GM21390 (cell line): ENCODE results near the gene NHLH1.
"Not testable (repeated sequence)": the region's sequence is repeated elsewhere in the genome, so short reads cannot be mapped to it uniquely, and the experiment has no call there.

Experiments
- ATAC-seq: cut with Tn5 transposase; IDR thresholded peaks from one replicate; pipeline ENCODE4 v1.9.1; 2021; ENCODE audit not compliant: unreplicated experiment

NHLH1 gene

DNA sequence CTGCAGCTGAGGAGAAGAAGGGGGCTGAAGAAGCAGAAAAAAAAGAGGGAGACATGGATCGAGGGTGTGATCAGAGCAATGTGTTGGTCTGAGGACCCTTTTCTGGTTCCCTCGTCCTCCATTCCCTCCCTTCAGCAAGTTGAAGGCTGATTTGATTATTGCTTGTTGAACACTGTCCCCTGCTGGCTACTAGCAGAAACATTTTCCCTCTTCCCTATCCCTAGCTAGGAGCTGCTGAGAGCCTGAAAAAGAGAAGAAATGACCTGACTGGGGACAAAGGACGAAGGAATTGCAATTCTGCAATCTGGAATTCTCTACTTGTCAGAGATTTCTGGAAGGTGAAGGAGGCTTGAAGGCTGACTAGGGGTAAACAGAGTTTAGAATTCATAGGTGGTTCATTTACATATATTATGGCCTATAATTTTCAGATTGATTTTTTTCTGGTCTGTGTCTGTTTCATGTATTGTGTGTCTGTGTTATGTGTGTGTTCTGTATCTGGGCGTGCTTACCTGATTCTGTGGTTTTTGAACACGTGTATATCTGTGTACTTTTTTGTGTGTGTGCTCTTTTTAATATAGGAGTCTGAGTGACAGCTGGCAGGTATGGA, 9.8 kb downstream of the NHLH1 start:
- ATAC-seq, result no peak

DNA sequence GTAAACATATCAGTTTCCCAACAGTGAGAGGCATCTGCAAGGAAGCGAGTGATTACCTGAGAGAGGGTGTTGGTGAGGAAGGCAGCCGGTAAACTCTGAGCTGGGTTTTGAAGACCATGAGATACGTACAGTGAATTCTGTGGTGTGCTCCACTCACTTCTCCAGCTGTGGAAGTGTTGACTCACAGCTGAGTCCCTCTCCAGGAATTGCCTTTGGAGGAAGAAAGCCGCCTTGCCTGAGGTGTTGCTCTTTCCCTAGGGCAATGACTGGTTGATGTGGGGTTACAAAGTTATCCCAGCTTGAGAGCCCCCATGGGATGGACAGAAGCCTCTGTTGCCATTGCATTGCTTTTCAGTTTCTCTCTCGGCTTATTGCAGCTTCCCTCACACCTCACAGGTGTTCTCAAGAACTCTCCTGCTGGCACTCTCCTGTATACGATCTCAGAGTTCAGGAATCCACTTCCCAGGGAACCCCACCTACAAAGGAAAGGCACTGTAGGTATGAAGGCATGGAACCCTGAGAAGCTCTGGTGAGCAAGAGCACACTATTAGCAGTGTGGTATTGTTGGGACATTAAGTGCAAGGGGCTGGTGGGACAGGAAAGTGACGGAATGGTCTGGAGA, 10.8 kb downstream of the NHLH1 start:
- no peak for ATAC-seq

DNA sequence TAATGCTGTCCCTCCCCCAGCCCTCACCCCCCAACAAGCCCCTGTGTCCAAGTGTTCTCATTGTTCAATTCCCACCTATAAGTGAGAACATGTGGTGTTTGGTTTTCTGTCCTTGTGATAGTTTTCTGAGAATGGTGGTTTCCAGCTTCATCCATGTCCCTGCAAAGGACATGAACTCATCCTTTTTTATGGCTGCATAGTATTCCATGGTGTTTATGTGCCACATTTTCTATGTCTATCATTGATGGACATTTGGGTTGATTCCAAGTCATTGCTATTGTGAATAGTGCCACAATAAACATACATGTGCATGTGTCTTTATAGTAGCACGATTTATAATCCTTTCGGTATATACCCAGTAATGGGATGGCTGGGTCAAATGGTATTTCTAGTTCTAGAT, 17.9 kb downstream of the NHLH1 start:
- not testable (repeated sequence) for ATAC-seq

DNA sequence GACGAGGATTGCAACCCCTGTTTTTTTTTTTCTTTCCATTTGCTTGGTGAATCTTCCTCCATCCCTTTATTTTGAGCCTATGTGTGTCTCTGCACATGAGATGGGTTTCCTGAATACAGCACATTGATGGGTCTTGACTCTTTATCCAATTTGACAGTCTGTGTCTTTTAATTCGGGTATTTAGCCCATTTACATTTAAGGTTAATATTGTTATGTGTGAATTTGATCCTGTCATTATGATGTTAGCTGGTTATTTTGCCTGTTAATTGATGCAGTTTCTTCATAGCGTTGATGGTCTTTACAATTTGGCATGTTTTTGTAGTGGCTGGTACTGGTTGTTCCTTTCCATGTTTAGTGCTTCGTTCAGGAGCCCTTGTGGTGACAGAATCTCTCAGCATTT, 21.5 kb downstream of the NHLH1 start:
- not testable (repeated sequence) for ATAC-seq

DNA sequence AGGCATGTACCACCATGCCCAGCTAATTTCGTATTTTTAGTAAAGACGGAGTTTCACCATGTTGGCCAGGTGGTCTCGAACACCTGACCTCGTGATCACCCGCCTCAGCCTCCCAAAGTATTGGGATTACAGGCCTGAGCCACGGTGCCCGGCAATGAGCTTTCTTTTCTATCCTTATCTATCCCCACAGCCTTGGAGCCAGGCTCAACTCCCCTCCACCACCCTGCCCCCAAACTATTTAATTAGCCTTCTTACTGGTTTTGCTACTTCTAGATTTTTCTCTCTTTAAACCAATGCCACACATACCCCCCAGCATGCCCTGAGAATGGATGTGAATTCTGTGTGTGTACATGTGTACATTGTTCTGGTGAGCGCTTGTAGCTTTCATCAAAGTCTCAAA, 27.8 kb downstream of the NHLH1 start:
- ATAC-seq, result no peak

DNA sequence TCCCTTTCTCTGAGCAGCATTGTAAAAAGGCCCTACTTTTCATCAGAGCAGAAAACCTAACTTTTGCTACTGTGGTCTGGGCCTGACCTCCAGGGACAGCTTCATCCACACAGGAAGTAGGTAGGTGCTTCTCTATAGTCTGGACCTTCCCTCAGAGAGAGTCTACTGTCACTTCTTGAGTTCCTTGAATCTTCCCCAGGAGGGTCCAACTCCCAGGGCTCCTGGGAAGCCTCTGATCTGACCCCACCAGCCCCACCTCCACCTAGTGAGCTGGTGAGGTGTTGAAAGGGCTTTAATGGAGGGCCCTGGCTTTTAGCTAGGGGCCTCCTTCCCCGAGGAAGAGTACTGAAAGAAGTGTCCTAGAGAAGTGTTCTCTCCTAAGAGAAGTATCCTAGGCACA, 30.8 kb downstream of the NHLH1 start:
- ATAC-seq, result no peak

DNA sequence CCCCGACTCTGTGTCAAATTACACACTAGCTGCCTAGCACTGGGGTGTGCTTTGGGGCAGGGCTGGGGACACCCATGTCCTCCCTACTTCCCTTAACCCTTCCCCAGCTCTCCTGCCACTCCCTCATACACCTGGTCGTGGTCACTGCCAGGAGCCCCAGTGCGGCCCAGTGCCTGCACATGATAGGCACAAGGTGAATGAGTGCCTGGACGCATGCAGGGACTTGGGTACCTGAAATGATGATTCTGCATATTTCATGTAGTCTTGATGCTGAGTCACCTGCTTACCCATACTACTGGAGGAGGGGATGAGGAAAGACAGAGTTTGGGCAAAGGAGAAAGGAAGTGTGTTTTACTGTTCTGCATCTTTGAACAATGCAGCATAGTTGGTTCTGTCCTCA, 32.0 kb downstream of the NHLH1 start:
- ATAC-seq, result no peak

DNA sequence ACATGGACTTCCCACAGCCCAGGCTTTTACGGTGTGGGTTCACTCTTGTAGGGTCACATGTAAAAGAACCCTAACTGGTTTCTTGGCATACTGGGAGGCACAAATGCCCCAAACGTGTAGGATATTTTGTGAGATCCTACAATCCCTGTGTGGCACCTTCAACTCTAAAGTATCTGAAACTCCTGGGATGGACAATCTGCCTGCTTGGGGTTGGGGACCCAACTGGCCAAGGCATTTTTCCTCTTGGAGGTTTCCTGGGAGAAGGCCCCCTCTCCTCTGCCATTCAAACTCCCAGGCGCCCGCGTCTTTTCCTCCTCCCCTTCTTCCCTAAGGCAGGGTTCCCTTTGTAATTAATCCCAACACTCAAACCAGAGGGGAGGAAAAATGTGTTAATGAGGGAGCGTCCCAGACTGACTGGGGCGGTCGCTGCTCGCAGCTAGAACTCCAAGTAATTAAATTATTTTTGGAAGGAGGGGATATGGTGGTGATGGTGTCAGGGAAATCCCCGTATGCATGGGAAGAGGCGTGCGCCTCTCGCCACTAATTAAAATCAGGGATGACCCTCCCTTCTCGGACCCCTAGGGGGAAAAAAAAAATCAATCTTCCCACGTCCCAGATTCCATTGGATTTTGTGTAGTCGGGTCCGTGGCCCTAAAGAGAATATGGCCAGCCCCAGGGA, 32.8 kb downstream of the NHLH1 start:
- no peak for ATAC-seq

DNA sequence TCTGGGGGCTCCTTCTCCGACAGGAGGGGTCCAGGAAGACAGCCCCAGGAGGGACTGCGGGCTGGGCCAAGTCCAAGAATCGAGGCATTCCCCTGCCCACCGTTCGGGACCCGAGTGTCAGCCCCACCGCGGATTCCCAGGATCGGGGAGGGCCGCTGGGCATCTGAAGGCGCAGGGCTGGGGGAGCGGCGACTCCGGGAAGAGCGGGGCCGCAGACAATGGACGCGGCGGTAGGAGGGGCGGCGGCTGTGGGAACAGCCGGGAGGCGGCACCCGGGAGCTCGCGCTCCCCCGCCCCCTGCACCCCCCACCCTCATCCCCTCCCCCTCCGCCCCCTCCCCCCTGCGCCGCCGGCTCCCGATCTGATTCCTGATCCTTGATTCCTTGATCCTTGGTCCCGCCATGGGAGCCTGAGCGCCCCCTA, 33.4 kb downstream of the NHLH1 start, which contains the start of gene VANGL2:
Gene VANGL2 (plus strand): TSS at position 342 of the 423 bp plus-strand sequence. CDS start 15,274 bp downstream, outside the sequence.
- no peak for ATAC-seq

DNA sequence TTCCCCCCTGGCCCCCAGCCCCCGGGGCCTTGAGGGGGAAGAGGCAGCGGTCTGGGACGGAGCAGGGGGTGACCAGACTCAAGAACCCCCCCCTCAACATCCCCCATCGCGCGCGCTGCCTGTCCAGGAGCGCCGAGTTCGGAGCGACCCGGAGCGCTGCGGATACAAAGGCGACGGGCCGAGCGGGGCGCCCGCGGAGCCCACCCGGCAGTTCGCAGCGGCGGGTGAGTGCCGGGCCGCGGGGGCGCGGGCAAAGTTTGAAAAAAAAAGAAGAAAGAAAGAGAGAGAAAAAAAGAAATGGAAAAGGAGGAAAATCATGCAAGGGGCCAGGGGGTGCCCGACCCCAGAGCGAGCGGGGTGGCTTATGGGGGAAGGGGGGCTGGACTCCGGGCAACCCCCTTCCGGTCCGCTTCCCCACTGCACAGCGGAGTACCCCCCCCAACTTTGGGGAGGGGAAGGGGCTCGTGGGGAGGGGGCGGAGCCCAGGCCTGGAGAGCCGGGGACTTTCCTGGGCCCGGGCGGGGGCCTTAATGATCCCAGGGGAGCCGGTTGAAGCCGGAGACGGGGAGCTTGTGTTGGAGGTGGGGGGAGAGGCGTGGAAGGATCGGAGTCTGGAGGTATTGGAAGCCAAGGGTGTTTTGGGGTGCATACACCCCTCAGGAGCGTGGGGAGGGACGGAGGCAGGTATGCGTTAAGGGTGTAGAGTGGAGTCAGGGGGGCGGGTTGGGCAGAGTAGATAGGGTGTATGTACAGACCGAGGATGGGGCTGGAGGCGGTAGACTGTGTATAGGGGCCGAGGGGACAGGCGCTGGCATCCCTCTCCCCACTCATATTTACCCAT, 34.0 kb downstream of the NHLH1 start:
- ATAC-seq, result no peak

DNA sequence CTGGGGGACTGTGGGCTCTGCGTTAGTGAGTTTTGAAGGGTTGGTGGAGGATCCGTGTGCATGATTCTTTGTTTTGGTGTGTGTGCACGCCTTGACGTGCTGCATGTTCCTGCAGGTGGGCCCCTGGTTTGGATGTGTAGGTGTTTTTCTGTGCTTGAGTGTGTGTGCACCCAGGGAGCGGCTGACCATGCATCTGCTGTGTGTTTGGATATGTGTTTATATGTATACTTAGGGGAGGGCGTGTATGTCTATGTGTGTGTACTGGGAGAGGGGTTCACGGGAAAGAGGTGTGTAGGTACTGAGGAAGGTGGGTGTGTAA, 34.6 kb downstream of the NHLH1 start:
- ATAC-seq, result no peak

DNA sequence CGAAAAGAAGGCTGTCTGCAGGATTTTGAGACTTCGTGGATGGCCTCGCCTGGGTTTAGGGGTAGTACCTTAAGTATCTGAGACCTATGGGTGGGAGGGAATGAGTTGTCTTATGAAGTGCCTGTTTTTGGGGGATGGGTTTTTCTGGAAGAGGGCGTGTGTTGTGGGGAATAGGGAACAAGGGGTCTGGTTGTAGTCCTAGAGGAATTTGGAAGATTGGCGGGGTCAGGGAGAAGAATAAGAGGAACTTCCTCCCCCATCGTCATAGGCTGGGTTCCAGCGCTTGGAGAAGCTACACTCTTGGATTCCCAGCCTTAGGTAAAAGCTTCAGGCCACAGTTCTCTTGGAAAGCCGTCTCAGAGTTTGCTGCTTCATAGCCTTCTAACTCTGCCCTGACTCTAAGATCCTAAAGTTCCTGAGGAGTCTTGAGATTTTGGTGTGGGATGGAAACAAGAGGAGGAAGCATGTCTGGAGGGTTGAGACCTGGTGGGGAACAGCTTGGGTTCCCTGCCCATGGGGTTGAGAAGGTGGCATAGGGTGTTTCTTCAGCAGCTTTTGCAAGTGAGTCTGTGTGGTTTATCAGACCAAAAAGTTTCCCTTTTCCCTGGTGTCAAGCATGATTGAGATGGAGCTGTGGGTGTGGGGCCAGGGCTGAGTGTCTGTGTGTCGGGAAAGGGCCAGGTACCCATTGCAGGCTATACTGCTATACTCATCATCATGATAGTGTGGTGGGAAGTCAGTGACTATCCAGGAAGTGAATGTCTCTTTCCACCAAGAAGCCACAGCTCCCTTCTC, 35.3 kb downstream of the NHLH1 start:
- no peak for ATAC-seq

DNA sequence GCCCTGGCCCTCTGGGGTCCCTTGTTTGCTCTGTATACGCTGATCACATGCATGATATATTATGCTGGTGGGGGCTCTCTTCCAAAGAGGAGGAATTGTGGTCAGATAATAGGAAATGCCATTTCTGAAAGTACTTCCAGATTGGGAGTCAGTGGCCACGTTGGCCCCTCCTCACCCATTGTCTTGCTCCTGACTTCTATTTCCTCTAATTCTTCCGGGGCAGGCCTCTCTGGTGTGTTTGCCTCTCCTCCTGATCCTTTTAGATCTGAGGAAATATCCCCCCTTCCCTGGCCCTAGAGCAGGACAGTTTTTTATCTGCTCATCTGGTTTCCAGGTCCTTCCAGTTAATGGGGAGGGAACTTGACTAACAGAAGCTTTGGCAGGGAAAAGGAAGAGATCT, 36.4 kb downstream of the NHLH1 start:
- ATAC-seq, result no peak

DNA sequence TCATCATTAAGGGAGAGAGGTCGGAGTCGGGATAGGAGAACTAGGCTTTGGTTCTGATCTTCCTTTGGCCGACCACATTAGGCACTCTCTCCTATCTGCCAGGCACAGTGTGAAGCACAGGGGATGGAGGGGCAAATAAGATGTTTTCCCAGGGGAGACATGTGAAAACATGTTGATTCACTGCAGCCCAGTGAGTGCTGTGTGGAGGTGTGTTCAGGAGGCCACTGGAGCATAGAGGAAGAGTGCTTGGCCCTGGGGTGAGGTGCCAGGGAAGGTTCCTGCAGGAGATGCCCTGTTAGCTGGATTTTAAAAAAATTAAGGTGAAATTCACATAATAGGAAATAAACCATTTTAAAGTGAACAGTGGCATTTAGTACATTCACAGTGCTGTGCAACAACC, 37.2 kb downstream of the NHLH1 start:
- ATAC-seq, result no peak

DNA sequence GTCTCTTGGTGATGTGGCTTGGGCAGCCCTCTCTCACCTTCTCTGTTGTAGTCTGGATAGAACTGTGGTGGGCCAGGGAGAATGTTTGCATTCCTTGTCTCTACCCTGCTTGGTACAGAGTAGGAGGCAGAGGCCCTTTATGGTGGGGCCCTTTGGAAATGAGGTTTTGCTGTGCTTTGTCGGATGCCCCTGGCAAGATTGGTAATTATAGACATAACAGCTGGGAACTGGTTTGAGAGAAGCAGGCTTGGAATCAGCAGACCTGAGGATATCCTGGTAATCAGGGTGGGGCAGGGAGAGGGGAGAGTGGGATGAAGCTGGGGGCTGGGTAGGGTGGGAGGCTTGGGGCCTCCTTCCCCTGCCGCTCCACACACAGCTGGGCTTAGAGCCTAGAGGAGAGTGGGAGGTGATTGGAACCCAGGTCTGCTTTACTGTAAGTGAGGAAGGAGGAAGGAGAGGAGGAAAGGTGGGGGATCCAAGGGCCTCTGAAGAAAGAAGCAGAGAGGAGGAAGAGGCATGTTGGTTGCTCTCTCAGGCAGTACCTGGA, 38.5 kb downstream of the NHLH1 start:
- ATAC-seq, result no peak

DNA sequence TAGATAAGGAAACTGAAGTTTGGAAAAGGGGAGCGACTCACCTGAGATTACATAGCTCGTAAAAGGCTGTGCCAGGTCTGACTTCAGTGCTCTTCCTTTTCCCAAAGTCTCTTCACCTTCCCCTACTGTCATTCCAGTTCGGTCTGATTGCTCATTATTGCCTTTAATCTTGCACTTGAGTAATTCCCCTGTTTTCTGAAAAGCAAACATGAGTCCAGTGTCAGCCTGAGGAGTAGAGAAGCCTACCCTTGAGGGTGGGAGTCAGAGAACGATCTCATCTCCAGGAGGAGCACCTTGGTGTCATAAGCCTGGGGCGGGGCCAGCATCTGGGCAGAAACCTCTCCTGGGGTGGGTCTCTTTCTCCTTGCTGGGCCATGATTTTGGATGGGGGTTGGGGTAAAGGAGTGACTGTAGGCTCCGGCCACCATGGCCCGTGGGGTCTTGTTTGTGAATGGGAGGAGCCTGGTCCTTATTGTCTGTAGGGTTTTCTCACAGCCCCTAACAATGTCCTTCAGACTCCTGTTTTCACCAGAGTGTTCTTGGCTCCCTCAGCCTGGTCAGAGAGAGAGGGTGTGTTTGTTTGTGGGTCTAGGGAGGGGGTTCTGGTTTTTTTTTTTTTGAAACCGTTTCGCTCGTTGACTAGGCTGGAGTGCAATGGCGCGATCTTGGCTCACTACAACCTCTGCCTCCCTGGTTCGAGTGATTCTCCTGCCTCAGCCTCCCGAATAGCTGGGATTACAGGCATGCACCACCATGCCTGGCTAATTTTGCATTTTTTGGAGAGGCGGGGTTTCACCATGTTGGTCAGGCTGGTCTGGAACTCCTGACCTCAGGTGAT, 39.5 kb downstream of the NHLH1 start:
- ATAC-seq, result no peak

DNA sequence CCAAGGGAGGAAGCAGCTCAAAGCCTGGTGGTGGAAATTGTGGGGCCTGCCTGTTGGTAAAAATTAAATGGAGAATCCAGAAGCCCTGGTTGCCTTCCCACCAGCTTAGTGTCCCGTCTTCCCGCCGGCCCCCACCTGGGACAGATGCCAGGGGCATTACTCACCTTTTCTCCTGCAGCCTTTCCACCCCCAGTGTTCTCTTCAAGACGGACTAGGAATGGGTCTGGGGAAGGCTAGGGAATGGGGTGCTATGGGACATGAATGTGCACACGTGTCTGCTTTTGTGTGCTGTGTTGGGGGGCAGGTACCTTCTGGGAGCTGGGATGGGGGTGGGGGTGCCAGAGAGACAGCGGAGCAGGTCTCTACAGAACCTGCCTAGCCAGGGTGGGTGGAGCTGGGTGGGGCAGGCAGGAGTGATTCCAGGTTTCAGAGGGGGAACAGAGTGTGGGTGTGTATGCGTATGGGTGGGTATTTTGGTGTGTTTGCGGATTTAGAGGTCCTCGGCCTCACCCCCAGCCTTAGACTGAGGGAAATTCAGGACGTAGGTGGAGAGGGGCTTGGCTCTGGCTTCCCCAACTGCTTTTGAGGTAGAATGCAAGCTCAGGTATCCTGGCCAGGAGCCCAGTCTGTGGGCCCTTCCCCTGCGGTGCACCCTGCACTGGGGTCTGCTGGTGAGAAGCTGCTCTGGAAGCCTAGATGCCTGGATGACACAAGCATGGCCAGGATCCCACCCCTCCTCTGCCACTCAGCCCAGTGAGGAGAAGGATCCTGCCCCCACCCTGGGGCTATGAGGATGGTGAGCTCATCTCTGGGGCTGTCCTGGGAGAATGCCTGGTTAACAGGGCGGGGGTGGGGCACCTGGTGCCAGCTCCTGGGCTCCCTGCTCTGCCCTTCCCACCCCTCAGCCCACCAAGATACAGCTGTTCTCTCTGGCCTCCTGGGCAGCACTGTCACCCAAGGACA, 41.2 kb downstream of the NHLH1 start:
- ATAC-seq, result no peak

DNA sequence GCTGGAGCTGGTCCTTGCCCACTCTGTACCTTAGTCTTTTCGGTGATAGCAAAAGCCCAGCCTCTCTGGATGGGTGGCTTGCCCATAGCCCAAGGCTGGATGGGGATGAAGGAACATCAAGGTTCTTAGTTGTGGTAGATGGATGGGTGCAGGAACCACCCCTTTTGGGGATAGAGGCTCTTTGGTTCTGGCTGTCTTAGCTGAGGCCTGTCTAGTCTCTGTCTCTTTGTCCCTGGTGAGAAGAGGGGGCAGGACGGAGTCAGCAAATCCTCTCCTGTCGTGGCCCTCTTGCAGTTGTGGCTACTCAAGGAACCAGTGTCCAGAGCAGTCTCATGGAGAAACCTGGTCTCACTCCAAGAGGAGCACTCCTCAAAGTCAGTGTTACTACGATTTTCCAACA, 42.0 kb downstream of the NHLH1 start:
- no peak for ATAC-seq

DNA sequence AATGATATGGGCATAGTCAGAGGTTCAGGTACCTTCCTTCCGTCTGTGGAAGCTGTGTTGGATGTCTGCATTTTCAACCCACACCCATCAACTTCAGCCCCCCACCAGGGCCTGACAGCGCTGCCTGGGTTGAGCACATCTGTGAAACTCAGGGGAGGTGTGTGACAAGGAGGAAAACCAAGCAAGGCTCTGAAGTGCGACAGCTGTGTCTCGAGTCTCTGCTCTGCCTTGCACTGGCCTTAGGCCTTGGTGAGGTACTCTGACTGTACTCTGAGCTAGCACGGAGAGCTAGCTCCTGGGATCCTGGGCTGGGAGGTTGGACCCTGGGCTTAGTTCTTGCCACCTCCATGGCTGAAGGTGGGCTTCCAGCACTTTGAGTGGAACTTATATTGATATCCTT, 42.6 kb downstream of the NHLH1 start:
- no peak for ATAC-seq
